ENCODE data around the gene SMG1.

DNA sequence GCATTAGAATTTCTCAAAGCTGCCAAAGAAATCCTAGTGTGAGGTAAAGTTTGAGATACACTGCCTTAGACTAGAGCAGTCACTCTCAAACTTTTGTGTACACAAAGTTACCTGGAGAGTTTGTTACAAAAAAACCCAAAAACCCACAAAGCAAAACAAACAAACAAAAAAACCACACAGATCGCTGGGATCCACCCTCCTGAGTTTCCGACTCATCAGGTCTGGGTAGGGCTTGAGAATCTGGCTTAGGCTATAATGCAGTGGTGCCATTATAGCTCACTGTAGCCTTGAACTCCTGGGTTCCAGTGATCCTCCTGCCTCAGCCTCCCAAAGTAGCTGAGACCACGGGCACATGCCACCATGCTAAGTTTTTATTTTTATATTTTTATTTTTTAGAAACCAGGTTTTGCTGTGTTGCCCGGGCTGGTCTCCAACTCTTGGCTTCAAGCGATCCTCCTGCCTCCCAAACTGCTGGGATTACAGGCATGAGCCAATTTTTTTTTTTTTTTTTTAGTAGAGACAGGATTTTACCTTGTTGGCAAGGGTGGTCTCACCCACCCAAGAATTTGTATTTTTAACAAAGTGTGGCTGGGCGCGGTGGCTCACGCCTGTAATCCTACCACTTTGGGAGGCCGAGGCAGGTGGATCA lies 22.3 kb upstream of the SMG1 start:
- no peak for TF ChIP-seq CTCF (IDR thresholded peaks at IDR 0.05)
- no peak for TF ChIP-seq POLR2A (IDR thresholded peaks at IDR 0.05)

Measured in uterus (tissue), 2 donors.